Astrocyte (in vitro differentiated cells and primary cell): ENCODE results near the gene PLXNB3. TPM values are rescaled to one million over a fixed set of nuclear protein-coding genes. Genes with fewer than 3 reads are reported as not detected.

Experiments used
- DNase-seq: peaks from one replicate; pipeline ENCODE4 v3.0.0-alpha.2; 2010; ENCODE audit warnings: low read depth
- FAIRE-seq: peaks from 2 replicates; lab custom pipeline; 2011; peaks lifted over from hg19 to GRCh38; lab: Jason Lieb, UNC
- H2AFZ ChIP-seq: 2 replicates; pipeline ENCODE4 v1.6.0; 2012; ENCODE audit warnings: low read depth, low read length, inconsistent platforms
- H3K27ac ChIP-seq: 2 replicates; pipeline ENCODE4 v1.5.1; 2011; ENCODE audit warnings: low read depth, low read length, inconsistent platforms
- H3K27me3 ChIP-seq: 2 replicates; pipeline ENCODE4 v1.6.0; 2011; ENCODE audit warnings: low read length, inconsistent platforms; ENCODE audit not compliant: insufficient read depth
- H3K36me3 ChIP-seq: 2 replicates; pipeline ENCODE4 v1.5.1; 2011; ENCODE audit warnings: low read length, inconsistent platforms; ENCODE audit not compliant: insufficient read depth
- H3K4me1 ChIP-seq: 2 replicates; pipeline ENCODE4 v1.5.1; 2011; ENCODE audit warnings: low read length, inconsistent platforms; ENCODE audit not compliant: insufficient read depth
- H3K4me2 ChIP-seq: 2 replicates; pipeline ENCODE4 v1.6.0; 2012; ENCODE audit warnings: low read length, inconsistent platforms
- H3K4me3 ChIP-seq: 2 replicates; pipeline ENCODE4 v1.5.1; 2011; ENCODE audit warnings: low read depth, mild to moderate bottlenecking, low read length, inconsistent platforms; ENCODE audit not compliant: insufficient read depth
- H3K79me2 ChIP-seq: 2 replicates; pipeline ENCODE4 v1.6.0; 2012; ENCODE audit warnings: mild to moderate bottlenecking, low read length, inconsistent platforms; ENCODE audit not compliant: insufficient read depth
- H3K9ac ChIP-seq: 2 replicates; pipeline ENCODE4 v1.6.0; 2012; ENCODE audit warnings: mild to moderate bottlenecking, low read length, inconsistent platforms
- H3K9me3 ChIP-seq: 2 replicates; pipeline ENCODE4 v1.5.1; 2012; ENCODE audit warnings: low read depth, mild to moderate bottlenecking, low read length, inconsistent platforms; ENCODE audit not compliant: insufficient read depth
- H4K20me1 ChIP-seq: 2 replicates; pipeline ENCODE4 v1.6.0; 2012; ENCODE audit warnings: low read length, inconsistent platforms; ENCODE audit not compliant: insufficient read depth
- H3K27ac Mint-ChIP-seq: one replicate; pipeline ENCODE4 v1.8.0; 2021; ENCODE audit warnings: mild to moderate bottlenecking, mixed read lengths; ENCODE audit not compliant: unreplicated experiment
- H3K27me3 Mint-ChIP-seq: one replicate; pipeline ENCODE4 v1.8.0; 2021; ENCODE audit warnings: low read depth, mixed read lengths; ENCODE audit not compliant: unreplicated experiment
- H3K36me3 Mint-ChIP-seq: one replicate; pipeline ENCODE4 v1.8.0; 2021; ENCODE audit warnings: low read depth, mixed read lengths; ENCODE audit not compliant: unreplicated experiment
- H3K4me1 Mint-ChIP-seq: one replicate; pipeline ENCODE4 v1.8.0; 2021; ENCODE audit warnings: low read depth, mixed read lengths; ENCODE audit not compliant: unreplicated experiment
- H3K4me3 Mint-ChIP-seq: one replicate; pipeline ENCODE4 v1.8.0; 2021; ENCODE audit warnings: mild to moderate bottlenecking, moderate library complexity, mixed read lengths; ENCODE audit not compliant: unreplicated experiment
- H3K9me3 Mint-ChIP-seq: one replicate; pipeline ENCODE4 v1.8.0; 2021; ENCODE audit warnings: mild to moderate bottlenecking, mixed read lengths; ENCODE audit not compliant: unreplicated experiment
- EZH2 ChIP-seq: IDR thresholded peaks from 2 replicates; pipeline ENCODE4 v1.6.1; 2012; ENCODE audit warnings: mild to moderate bottlenecking, low read length, inconsistent platforms; ENCODE audit not compliant: insufficient read depth
- total RNA-seq: library from RNA; stranded (reverse); gene quantifications from 2 replicates; pipeline ENCODE4 v1.2.1, GENCODE V29; 2021
- TF ChIP-seq, protein P1 (sequence below): IDR thresholded peaks from 2 replicates; pipeline ENCODE4 v1.5.1; 2011; ENCODE audit warnings: low read depth, mild to moderate bottlenecking, inconsistent platforms, low read length, moderate library complexity; ENCODE audit not compliant: insufficient read depth

PLXNB3 gene
- total RNA-seq, 1 donor from 2014 or later: 5.3 TPM

DNA sequence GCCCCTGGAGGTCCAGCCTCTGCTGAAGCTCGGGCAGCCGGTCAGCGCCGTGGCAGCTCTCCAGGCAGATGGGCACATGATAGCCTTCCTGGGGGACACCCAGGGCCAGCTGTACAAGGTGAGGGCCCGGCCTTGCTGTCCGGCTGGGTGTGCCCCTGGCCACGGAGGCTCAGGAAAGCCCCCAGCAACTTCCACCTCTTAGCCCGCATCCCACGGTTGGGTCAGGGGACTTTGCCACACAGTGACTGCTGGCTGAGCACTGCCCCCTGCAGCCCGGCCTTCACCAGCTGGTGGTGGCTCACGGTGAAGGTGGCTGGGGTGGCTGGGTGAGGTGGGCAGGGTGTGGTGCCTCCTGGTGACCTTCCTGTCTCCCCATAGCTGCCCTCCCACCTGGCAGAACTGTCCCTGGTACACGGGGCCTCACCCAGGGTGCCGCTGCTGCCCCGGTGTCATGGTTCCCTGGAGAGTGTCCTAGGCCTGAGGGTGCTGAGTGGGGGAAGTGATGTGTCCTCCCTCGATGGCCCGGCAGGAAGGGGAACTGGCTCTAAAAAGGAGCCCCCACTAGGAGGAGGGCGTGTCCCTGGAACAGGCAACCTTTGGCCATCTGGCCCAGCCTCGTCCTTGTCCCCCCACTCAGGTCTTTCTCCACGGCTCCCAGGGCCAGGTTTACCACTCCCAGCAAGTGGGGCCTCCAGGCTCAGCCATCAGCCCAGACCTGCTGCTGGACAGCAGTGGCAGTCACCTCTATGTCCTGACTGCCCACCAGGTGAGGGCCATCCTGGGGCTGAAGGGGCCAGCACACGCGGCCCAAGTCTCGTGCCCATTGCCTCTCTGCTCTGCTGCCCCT, 4.5 kb downstream of the PLXNB3 start:
- Mint-ChIP-seq H3K36me3 (no peaks in the 10 kb centered on the region), H3K4me3 (no peak overlapping the region), H3K4me1 (no peaks in the 10 kb centered on the region), H3K9me3 (no peaks in the 10 kb centered on the region), H3K27me3 (peaks cover 2% of the 10 kb centered on the region), H3K27ac (no peak overlapping the region)
- Histone ChIP-seq H3K4me3 (no peak overlapping the region), H3K27ac (no peak overlapping the region), H3K9me3 (no peaks in the 10 kb centered on the region), H3K79me2 (no peaks in the 10 kb centered on the region), H3K4me2 (no peak overlapping the region), H4K20me1 (peaks cover 3% of the 10 kb centered on the region), H3K27me3 (no peaks in the 10 kb centered on the region), H3K36me3 (no peaks in the 10 kb centered on the region), H3K4me1 (peaks cover 25% of the 10 kb centered on the region), H2AFZ (no peak overlapping the region), H3K9ac (no peak overlapping the region)
- DNase-seq (no peak), FAIRE-seq (no peak)
- no peak for TF ChIP-seq EZH2
- TF ChIP-seq, protein P1, sequence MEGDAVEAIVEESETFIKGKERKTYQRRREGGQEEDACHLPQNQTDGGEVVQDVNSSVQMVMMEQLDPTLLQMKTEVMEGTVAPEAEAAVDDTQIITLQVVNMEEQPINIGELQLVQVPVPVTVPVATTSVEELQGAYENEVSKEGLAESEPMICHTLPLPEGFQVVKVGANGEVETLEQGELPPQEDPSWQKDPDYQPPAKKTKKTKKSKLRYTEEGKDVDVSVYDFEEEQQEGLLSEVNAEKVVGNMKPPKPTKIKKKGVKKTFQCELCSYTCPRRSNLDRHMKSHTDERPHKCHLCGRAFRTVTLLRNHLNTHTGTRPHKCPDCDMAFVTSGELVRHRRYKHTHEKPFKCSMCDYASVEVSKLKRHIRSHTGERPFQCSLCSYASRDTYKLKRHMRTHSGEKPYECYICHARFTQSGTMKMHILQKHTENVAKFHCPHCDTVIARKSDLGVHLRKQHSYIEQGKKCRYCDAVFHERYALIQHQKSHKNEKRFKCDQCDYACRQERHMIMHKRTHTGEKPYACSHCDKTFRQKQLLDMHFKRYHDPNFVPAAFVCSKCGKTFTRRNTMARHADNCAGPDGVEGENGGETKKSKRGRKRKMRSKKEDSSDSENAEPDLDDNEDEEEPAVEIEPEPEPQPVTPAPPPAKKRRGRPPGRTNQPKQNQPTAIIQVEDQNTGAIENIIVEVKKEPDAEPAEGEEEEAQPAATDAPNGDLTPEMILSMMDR: no peak

GRCh38 chrX:153769158-153769864, 5.3 kb downstream of the PLXNB3 start:
- H3K9me3 ChIP-seq: no peaks in the 10 kb centered on the region
- Mint-ChIP-seq H3K36me3 (no peaks in the 10 kb centered on the region), H3K27ac (no peak overlapping the region), H3K9me3 (no peaks in the 10 kb centered on the region), H3K4me1 (no peaks in the 10 kb centered on the region), H3K27me3 (no peaks in the 10 kb centered on the region), H3K4me3 (no peak overlapping the region)
- H3K27ac ChIP-seq: no peak overlapping the region
- no peak overlapping the region for H3K9ac ChIP-seq
- H4K20me1 ChIP-seq: no peaks in the 10 kb centered on the region
- no peak for FAIRE-seq
- H3K4me1 ChIP-seq: peaks cover 22% of the 10 kb centered on the region
- H3K4me3 ChIP-seq: no peak overlapping the region
- H2AFZ ChIP-seq: no peak overlapping the region
- no peaks in the 10 kb centered on the region for H3K27me3 ChIP-seq
- no peaks in the 10 kb centered on the region for H3K36me3 ChIP-seq
- no peak for DNase-seq
- TF ChIP-seq, protein P1: no peak
- TF ChIP-seq EZH2: no peak
- no peaks in the 10 kb centered on the region for H3K79me2 ChIP-seq
- H3K4me2 ChIP-seq: no peak overlapping the region
